ENCODE measurements around the gene EPB42.

DNA sequence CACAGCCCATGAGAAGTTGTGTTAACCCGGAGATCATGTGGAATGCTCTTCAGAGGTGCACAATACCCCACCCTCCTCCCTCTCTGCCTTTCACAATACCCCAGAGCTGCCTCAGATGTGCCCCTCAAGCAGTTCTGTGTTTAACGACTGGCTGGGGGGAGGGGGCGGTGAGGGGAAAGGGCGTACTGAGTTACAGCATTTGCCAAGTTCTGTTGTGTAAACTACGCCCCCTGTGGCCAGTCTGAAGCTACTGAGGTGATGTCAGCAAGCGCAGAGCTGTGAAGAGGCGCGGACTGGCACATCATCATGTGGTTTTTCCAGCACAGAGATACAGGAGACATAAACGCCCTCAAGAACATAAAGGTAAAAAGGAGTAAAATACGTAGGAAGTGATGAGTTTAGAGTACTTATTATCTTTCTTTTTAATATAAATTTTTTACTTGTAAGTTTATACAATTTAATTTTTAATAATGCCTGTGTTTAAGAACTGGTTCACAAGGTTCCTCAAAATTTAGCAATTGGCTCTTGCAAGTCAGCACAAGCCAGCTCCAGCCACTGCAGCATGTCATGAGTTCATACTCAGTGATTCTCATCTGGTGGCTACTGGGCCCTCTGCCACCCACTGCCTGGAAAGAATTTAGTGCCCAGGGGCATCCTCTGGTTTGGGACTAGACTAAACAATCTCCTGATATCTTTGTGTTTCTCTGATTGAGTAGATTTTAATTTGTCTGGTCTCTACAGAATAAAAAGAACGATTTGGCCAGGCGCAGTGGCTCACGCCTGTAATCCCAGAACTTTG lies 1.7 kb downstream of the EPB42 start:
- TF ChIP-seq CTCF (conservative IDR thresholded peaks at IDR 0.05) (no peak; the same call in 1 of the 2 replicates), ZFX (IDR thresholded peaks at IDR 0.05) (no peak)

Data from C4-2B (cell line).